NCI-H2029 (cell line): Measurements from ENCODE around the gene NPHP4.

Experiments
- DNase-seq: peaks from one replicate; lab custom pipeline; 2025; lab: John Stamatoyannopoulos, UW

The NPHP4 gene

GRCh38 chr1:5949761-5950100 is 42.5 kb downstream of the NPHP4 start:
- DNase-seq: no peak

GRCh38 chr1:5949085-5949760 is 43.0 kb downstream of the NPHP4 start:
- peak; percentile 62 for DNase-seq

- DNase-seq: no peak
Observed at GRCh38 chr1:5948681-5949005, 43.6 kb downstream of the NPHP4 start.

- no peak for DNase-seq
Observed at GRCh38 chr1:5947978-5948680, 44.1 kb downstream of the NPHP4 start.

- no peak for DNase-seq
Observed at GRCh38 chr1:5947071-5947821, 45.0 kb downstream of the NPHP4 start.

GRCh38 chr1:5945445-5945844 is 46.8 kb downstream of the NPHP4 start:
- no peak for DNase-seq

GRCh38 chr1:5944843-5945167 is 47.4 kb downstream of the NPHP4 start:
- no peak for DNase-seq

- DNase-seq: no peak
Observed at GRCh38 chr1:5944154-5944842, 47.9 kb downstream of the NPHP4 start.

GRCh38 chr1:5943343-5944124 is 48.7 kb downstream of the NPHP4 start:
- no peak for DNase-seq

GRCh38 chr1:5941671-5942070 is 50.6 kb downstream of the NPHP4 start:
- no peak for DNase-seq

GRCh38 chr1:5940723-5941407 is 51.4 kb downstream of the NPHP4 start:
- DNase-seq: no peak

- no peak for DNase-seq
Observed at GRCh38 chr1:5939271-5940170, 52.7 kb downstream of the NPHP4 start.

- no peak for DNase-seq
Observed at GRCh38 chr1:5938101-5938646, 54.1 kb downstream of the NPHP4 start.

GRCh38 chr1:5937373-5937857 is 54.8 kb downstream of the NPHP4 start:
- DNase-seq: no peak

GRCh38 chr1:5936621-5937372 is 55.4 kb downstream of the NPHP4 start:
- DNase-seq: no peak

- DNase-seq: no peak
Observed at GRCh38 chr1:5936126-5936525, 56.1 kb downstream of the NPHP4 start.

GRCh38 chr1:5935026-5935425 is 57.2 kb downstream of the NPHP4 start:
- no peak for DNase-seq

- DNase-seq: no peak
Observed at GRCh38 chr1:5934058-5934884, 58.0 kb downstream of the NPHP4 start.
